Measurements from ENCODE around the gene EP400.
A peak's percentile ranks its signal among the peaks of the same experiment; 100 is the strongest.

Gene EP400

DNA sequence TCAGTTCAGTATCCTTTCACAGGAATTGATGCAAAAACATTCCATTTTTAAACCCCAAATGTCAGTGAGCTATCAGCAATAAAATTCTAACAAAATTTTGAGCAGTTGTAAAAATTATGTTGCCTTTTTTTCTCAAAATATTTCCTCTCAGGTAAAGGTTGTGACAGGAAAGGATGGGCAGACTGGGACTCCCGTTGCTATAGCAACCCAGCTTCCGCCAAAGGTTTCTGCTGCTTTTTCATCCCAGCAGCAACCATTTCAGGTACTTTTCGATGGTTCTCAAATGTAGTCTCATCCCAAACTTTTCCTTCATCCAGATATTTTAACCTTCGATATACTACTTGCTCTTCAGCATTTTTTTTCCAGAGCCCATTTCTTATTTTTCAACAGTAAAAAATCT is 13.6 kb downstream of the EP400 start:
- no peak overlapping the region for H3K4me3 ChIP-seq (ENCODE audit: low read depth, low read length)
- TF ChIP-seq, protein P1, sequence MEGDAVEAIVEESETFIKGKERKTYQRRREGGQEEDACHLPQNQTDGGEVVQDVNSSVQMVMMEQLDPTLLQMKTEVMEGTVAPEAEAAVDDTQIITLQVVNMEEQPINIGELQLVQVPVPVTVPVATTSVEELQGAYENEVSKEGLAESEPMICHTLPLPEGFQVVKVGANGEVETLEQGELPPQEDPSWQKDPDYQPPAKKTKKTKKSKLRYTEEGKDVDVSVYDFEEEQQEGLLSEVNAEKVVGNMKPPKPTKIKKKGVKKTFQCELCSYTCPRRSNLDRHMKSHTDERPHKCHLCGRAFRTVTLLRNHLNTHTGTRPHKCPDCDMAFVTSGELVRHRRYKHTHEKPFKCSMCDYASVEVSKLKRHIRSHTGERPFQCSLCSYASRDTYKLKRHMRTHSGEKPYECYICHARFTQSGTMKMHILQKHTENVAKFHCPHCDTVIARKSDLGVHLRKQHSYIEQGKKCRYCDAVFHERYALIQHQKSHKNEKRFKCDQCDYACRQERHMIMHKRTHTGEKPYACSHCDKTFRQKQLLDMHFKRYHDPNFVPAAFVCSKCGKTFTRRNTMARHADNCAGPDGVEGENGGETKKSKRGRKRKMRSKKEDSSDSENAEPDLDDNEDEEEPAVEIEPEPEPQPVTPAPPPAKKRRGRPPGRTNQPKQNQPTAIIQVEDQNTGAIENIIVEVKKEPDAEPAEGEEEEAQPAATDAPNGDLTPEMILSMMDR (IDR thresholded peaks at IDR 0.05; ENCODE audit: low read depth, low read length) = no peak
- in situ Hi-C loops (cut with HindIII; ENCODE audit: low sequenced_read_pairs) = no loop called here
- DNase-seq (ENCODE audit: low read depth, low spot score) = no peak

- TF ChIP-seq, protein P1 (IDR thresholded peaks at IDR 0.05; ENCODE audit: low read depth, low read length) = no peak
- in situ Hi-C loops (cut with HindIII; ENCODE audit: low sequenced_read_pairs) = no loop called here
- H3K4me3 ChIP-seq (ENCODE audit: low read depth, low read length) = no peak overlapping the region
- DNase-seq (ENCODE audit: low read depth, low spot score) = peak; percentile 10
These were observed 15.3 kb downstream of the EP400 start for GRCh38 chr12:131965073-131965472.

GRCh38 chr12:131971226-131971625 is 21.5 kb downstream of the EP400 start:
- DNase-seq (ENCODE audit: low read depth, low spot score) = no peak
- in situ Hi-C loops (cut with HindIII; ENCODE audit: low sequenced_read_pairs) = no loop called here
- H3K4me3 ChIP-seq (ENCODE audit: low read depth, low read length) = no peak overlapping the region

DNA sequence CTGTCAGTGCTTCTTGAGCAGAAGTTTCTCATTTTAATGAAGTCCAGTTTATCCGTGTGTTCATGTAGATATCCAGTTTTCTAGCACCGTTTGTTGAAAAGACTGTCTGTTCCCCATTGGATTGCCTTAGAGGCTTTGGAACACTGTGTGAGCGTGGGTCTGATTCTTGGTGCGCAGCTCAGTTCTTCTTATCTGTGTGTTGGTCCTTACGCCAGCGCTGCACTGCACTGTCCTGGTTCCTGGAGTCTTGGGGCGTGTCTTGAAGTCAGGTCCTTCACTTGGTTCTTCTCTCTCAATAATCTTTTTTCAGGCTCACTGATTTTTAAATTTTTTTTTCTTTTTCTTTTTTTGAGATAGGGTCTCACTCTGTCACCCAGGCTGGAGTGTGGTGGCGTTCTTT is 25.5 kb downstream of the EP400 start:
- no peak for DNase-seq (ENCODE audit: low read depth, low spot score)
- H3K4me3 ChIP-seq (ENCODE audit: low read depth, low read length) = no peak overlapping the region
- in situ Hi-C loops (cut with HindIII; ENCODE audit: low sequenced_read_pairs) = no loop called here
- TF ChIP-seq, protein P1 (IDR thresholded peaks at IDR 0.05; ENCODE audit: low read depth, low read length) = no peak

More at GRCh38 chr12:131971226-131971625, 21.5 kb downstream of the EP400 start:
- TF ChIP-seq, protein P1 (IDR thresholded peaks at IDR 0.05; ENCODE audit: low read depth, low read length) = no peak

GRCh38 chr12:131979606-131980005 is 29.9 kb downstream of the EP400 start:
- no peak for DNase-seq (ENCODE audit: low read depth, low spot score)
- no peak overlapping the region for H3K4me3 ChIP-seq (ENCODE audit: low read depth, low read length)
- in situ Hi-C loops (cut with HindIII; ENCODE audit: low sequenced_read_pairs) = no loop called here
- TF ChIP-seq, protein P1 (IDR thresholded peaks at IDR 0.05; ENCODE audit: low read depth, low read length) = no peak

DNA sequence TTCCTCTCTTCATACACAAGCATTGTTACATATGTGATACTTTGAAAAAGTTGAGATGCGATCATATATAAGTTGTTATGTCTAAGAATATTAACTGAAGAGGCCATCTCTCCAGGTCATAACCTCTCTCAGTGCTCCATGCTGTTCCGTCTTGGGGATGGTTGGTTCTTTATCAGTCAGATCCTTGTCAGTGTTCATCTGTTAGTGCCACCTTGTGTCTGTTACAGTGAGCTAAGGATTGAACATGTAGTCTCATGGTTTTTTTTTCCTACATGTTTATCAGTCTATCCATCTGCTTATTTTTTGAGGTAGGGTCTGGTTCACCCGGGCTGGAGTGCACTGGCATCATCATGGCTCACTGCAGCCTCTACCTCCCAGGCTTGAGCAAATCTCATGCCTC is 30.5 kb downstream of the EP400 start:
- TF ChIP-seq, protein P1 (IDR thresholded peaks at IDR 0.05; ENCODE audit: low read depth, low read length) = peak; percentile 33
- DNase-seq (ENCODE audit: low read depth, low spot score) = no peak
- in situ Hi-C loops (cut with HindIII; ENCODE audit: low sequenced_read_pairs) = no loop called here
- no peak overlapping the region for H3K4me3 ChIP-seq (ENCODE audit: low read depth, low read length)

DNA sequence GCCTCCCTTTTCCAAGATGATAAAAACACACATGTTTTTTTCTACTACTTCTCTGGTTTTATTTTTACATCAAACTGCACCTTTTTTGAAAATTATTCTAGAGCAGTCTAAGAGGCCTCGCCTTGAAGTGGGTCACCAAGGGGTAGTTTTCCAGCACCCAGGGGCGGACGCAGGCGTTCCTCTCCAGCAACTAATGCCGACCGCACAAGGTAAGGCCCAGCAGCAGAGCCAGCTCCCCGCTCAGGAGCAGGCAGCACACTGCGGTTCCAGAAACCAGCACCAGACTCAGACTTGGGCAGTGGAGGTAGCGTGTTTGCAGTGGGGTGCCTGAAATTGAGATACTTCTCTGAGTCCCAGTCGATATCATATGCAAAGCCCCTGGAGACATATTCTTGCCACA is 31.6 kb downstream of the EP400 start:
- TF ChIP-seq, protein P1 (IDR thresholded peaks at IDR 0.05; ENCODE audit: low read depth, low read length) = no peak
- no peak overlapping the region for H3K4me3 ChIP-seq (ENCODE audit: low read depth, low read length)
- DNase-seq (ENCODE audit: low read depth, low spot score) = no peak
- in situ Hi-C loops (cut with HindIII; ENCODE audit: low sequenced_read_pairs) = no loop called here
